ENCODE results near the gene PSMD6.

Gene PSMD6

GRCh38 chr3:64008487-64009351 lies 14.6 kb downstream of the PSMD6 start:
- DNase-seq (ENCODE audit: low read depth, low spot score) = no peak

- no peak for DNase-seq (ENCODE audit: low read depth, low spot score)
Observed at GRCh38 chr3:64008017-64008416, 15.3 kb downstream of the PSMD6 start.

- DNase-seq (ENCODE audit: low read depth, low spot score) = no peak
Observed at GRCh38 chr3:64003589-64003988, 19.7 kb downstream of the PSMD6 start.

- DNase-seq (ENCODE audit: low read depth, low spot score) = no peak
Observed at GRCh38 chr3:64002233-64002632, 21.1 kb downstream of the PSMD6 start.

GRCh38 chr3:64000453-64001055 lies 22.7 kb downstream of the PSMD6 start:
- DNase-seq (ENCODE audit: low read depth, low spot score) = peak; percentile 21

- peak; percentile 18 for DNase-seq (ENCODE audit: low read depth, low spot score)
Observed at GRCh38 chr3:63998852-63999754, 24.2 kb downstream of the PSMD6 start.

- no peak for DNase-seq (ENCODE audit: low read depth, low spot score)
Observed at GRCh38 chr3:63995086-63995485, 28.2 kb downstream of the PSMD6 start.

GRCh38 chr3:63993653-63994079 lies 29.6 kb downstream of the PSMD6 start:
- DNase-seq (ENCODE audit: low read depth, low spot score) = peak; percentile 83

GRCh38 chr3:63992516-63993209 lies 30.6 kb downstream of the PSMD6 start:
- no peak for DNase-seq (ENCODE audit: low read depth, low spot score)

- no peak for DNase-seq (ENCODE audit: low read depth, low spot score)
Observed at GRCh38 chr3:63991666-63992065, 31.6 kb downstream of the PSMD6 start.

- DNase-seq (ENCODE audit: low read depth, low spot score) = no peak
Observed at GRCh38 chr3:63990733-63991132, 32.6 kb downstream of the PSMD6 start.

GRCh38 chr3:63990204-63990603 lies 33.1 kb downstream of the PSMD6 start:
- DNase-seq (ENCODE audit: low read depth, low spot score) = no peak

- no peak for DNase-seq (ENCODE audit: low read depth, low spot score)
Observed at GRCh38 chr3:63988943-63989342, 34.4 kb downstream of the PSMD6 start.

GRCh38 chr3:63986831-63987230 lies 36.5 kb downstream of the PSMD6 start:
- DNase-seq (ENCODE audit: low read depth, low spot score) = no peak

- DNase-seq (ENCODE audit: low read depth, low spot score) = no peak
Observed at GRCh38 chr3:63986146-63986545, 37.1 kb downstream of the PSMD6 start.

- no peak for DNase-seq (ENCODE audit: low read depth, low spot score)
Observed at GRCh38 chr3:63984391-63984790, 38.9 kb downstream of the PSMD6 start.

- DNase-seq (ENCODE audit: low read depth, low spot score) = no peak
Observed at GRCh38 chr3:63981980-63982379, 41.3 kb downstream of the PSMD6 start.

GRCh38 chr3:63980830-63981498 lies 42.3 kb downstream of the PSMD6 start:
- DNase-seq (ENCODE audit: low read depth, low spot score) = no peak

- DNase-seq (ENCODE audit: low read depth, low spot score) = no peak
Observed at GRCh38 chr3:63980019-63980418, 43.3 kb downstream of the PSMD6 start.

GRCh38 chr3:63979093-63979885 lies 44.0 kb downstream of the PSMD6 start:
- no peak for DNase-seq (ENCODE audit: low read depth, low spot score)

Measured in ELF-1 (cell line).